Thyroid gland (tissue), 4 donors: ENCODE data around the gene RSPH10B2. TPM values are rescaled to one million over a fixed set of nuclear protein-coding genes. Genes with fewer than 3 reads are reported as not detected.
"Not testable (repeated sequence)": the region's sequence is repeated elsewhere in the genome, so short reads cannot be mapped to it uniquely, and the experiment has no call there.

Source experiments
- DNase-seq, 2 donors: peaks; one replicate each; pipeline ENCODE4 v3.0.0-alpha.2; 2019
- H3K27ac ChIP-seq, 3 donors: fragments of 200-600 bp; sonication (generic); 1 replicate in 2 of 3; 2 replicates in 1 of 3; pipeline ENCODE4 v1.5.1; 2016 to 2019; ENCODE audit warnings: mild to moderate bottlenecking in 1 of 3, moderate library complexity in 1 of 3
- H3K27me3 ChIP-seq: fragments of 200-600 bp; sonication (generic); one replicate; pipeline ENCODE4 v1.5.1; 2019
- H3K36me3 ChIP-seq, 2 donors: fragments of 200-600 bp; sonication (generic); one replicate each; pipeline ENCODE4 v1.5.1; 2016 to 2019
- H3K4me1 ChIP-seq, 2 donors: fragments of 200-600 bp; sonication (generic); one replicate each; pipeline ENCODE4 v1.5.1; 2017 to 2019
- H3K4me3 ChIP-seq, 3 donors: fragments of 200-600 bp; sonication (generic); replicated peaks in 1 of 3; 1 replicate in 2 of 3; 2 replicates in 1 of 3; pipeline ENCODE4 v1.5.1; 2016; ENCODE audit warnings: mild to moderate bottlenecking in 1 of 3
- H3K9me3 ChIP-seq: fragments of 200-600 bp; sonication (generic); one replicate; pipeline ENCODE4 v1.5.1; 2017
- CTCF ChIP-seq, 6 experiments: fragments of 200-600 bp in 3 of 6; fragments of 450-650 bp in 3 of 6; sonication (generic) in 3 of 6; IDR thresholded peaks; one replicate each; pipeline ENCODE4 v1.5.1; 2016 to 2019; ENCODE audit warnings: antibody characterized with exemption in 6 of 6, mild to moderate bottlenecking in 2 of 6, inconsistent platforms in 1 of 6, moderate library complexity in 1 of 6
- POLR2A ChIP-seq, 2 donors: fragments of 450-650 bp; IDR thresholded peaks; one replicate each; pipeline ENCODE4 v1.6.1; 2017; ENCODE audit warnings: antibody characterized with exemption in 2 of 2, mild to moderate bottlenecking in 2 of 2, moderate library complexity in 1 of 2
- WGBS, 2 donors: methylation state at CpG; one replicate each; pipeline ENCODE4 v1.1.5; 2017; 5-methylcytosine and 5-hydroxymethylcytosine counted together
- intact Hi-C: fragments of 100-400 bp; cut with DNase I; formaldehyde crosslinking; loops from one replicate; pipeline ENCODE4 v1.15.1; 2023
- total RNA-seq, 4 donors: library from RNA; depleted of rRNA; stranded (reverse); fragments of >200 nt; gene quantifications; one replicate each; pipeline ENCODE4 v1.2.3, GENCODE V29; 2016

RSPH10B2 gene
- total RNA-seq, 4 donors from 2014 or later = 0.21 to 2.6 (median 0.27) TPM; not detected in 1

GRCh38 chr7:6729492-6730342 is 24.2 kb upstream of the RSPH10B2 start:
- intact Hi-C loops = no loop called here
- Histone ChIP-seq H3K4me1 (peaks cover 5 to 10% of the 10 kb centered on the region in 2 donors), H3K27me3 (no peaks in the 10 kb centered on the region), H3K9me3 (no peaks in the 10 kb centered on the region), H3K27ac (peak overlapping the region; percentile 34 to 75 (median 66)), H3K4me3 (peak overlapping the region; percentile 35 to 95 (median 81)), H3K36me3 (peaks cover 0 to 4% of the 10 kb centered on the region in 2 donors)
- WGBS, 2 donors = 1% methylated on average over 24 of the region's 66 CpGs
- TF ChIP-seq POLR2A (IDR thresholded peaks at IDR 0.05) = peak in 1 of 2 donors; percentile 65
- peak in 1 of 6 experiments; percentile 23 for TF ChIP-seq CTCF (IDR thresholded peaks at IDR 0.05)
- DNase-seq = peak; percentile 94 to 97

GRCh38 chr7:6730343-6730633 is 23.6 kb upstream of the RSPH10B2 start:
- 2% methylated on average over 16 to 18 of the region's 18 CpGs for WGBS, 2 donors
- Histone ChIP-seq H3K27me3 (no peaks in the 10 kb centered on the region), H3K4me3 (peak overlapping the region; percentile 35 to 95 (median 81)), H3K4me1 (peaks cover 5 to 10% of the 10 kb centered on the region in 2 donors), H3K36me3 (peaks cover 5 to 7% of the 10 kb centered on the region in 2 donors), H3K9me3 (no peaks in the 10 kb centered on the region), H3K27ac (peak overlapping the region in 2 of 3 donors; percentile 66 to 75)
- TF ChIP-seq CTCF (IDR thresholded peaks at IDR 0.05) (no peak), POLR2A (IDR thresholded peaks at IDR 0.05) (no peak)
- intact Hi-C loops = no loop called here
- no peak for DNase-seq

GRCh38 chr7:6738415-6738814 is 15.5 kb upstream of the RSPH10B2 start:
- H3K27ac ChIP-seq, DNase-seq, H3K9me3 ChIP-seq, intact Hi-C loops, H3K4me1 ChIP-seq, H3K27me3 ChIP-seq, H3K4me3 ChIP-seq: not testable (repeated sequence)
- WGBS, 2 donors = 80% methylated on average over 2 of the region's 11 CpGs; no CpG with 5 or more reads in 1 of the 2 donors
- peaks cover 23 to 33% of the 10 kb centered on the region in 2 donors for H3K36me3 ChIP-seq

- 89 to 92% methylated on average over 2 of the region's 12 CpGs for WGBS, 2 donors
- H3K27me3 ChIP-seq, intact Hi-C loops, H3K4me1 ChIP-seq, H3K27ac ChIP-seq, H3K9me3 ChIP-seq, DNase-seq, H3K4me3 ChIP-seq: not testable (repeated sequence)
- peaks cover 4 to 19% of the 10 kb centered on the region in 2 donors for H3K36me3 ChIP-seq
Measured at GRCh38 chr7:6744410-6745100, 9.3 kb upstream of the RSPH10B2 start.

- H3K27ac ChIP-seq, H3K27me3 ChIP-seq, H3K4me3 ChIP-seq, DNase-seq, H3K4me1 ChIP-seq, intact Hi-C loops, H3K9me3 ChIP-seq: not testable (repeated sequence)
- peaks cover 0 to 14% of the 10 kb centered on the region in 2 donors for H3K36me3 ChIP-seq
- 88 to 95% methylated on average over 8 to 9 of the region's 12 CpGs for WGBS, 2 donors
Measured at GRCh38 chr7:6749335-6749734, 4.6 kb upstream of the RSPH10B2 start.

- not testable (repeated sequence) for DNase-seq
- WGBS, 2 donors = 94 to 98% methylated on average over 4 to 6 of the region's 6 CpGs
Measured at GRCh38 chr7:6750173-6750572, 3.7 kb upstream of the RSPH10B2 start.

GRCh38 chr7:6761186-6761585 is 7.3 kb downstream of the RSPH10B2 start:
- H3K4me1 ChIP-seq, H3K9me3 ChIP-seq, H3K4me3 ChIP-seq, DNase-seq, intact Hi-C loops, H3K27me3 ChIP-seq, H3K36me3 ChIP-seq, H3K27ac ChIP-seq: not testable (repeated sequence)
- 80 to 83% methylated on average over 4 to 6 of the region's 12 CpGs for WGBS, 2 donors

More at GRCh38 chr7:6750173-6750572, 3.7 kb upstream of the RSPH10B2 start:
- H3K27me3 ChIP-seq, intact Hi-C loops, H3K4me3 ChIP-seq, H3K9me3 ChIP-seq, H3K27ac ChIP-seq, H3K4me1 ChIP-seq: not testable (repeated sequence)
- peaks cover 0 to 14% of the 10 kb centered on the region in 2 donors for H3K36me3 ChIP-seq

GRCh38 chr7:6781581-6781980 is 27.7 kb downstream of the RSPH10B2 start:
- H3K4me3 ChIP-seq, DNase-seq, H3K27me3 ChIP-seq, H3K27ac ChIP-seq, H3K9me3 ChIP-seq, intact Hi-C loops, H3K36me3 ChIP-seq, H3K4me1 ChIP-seq: not testable (repeated sequence)
- 80% methylated on average over 6 of the region's 6 CpGs; no CpG with 5 or more reads in 1 of the 2 donors for WGBS, 2 donors

- intact Hi-C loops, DNase-seq, H3K9me3 ChIP-seq, H3K27me3 ChIP-seq, H3K4me1 ChIP-seq, H3K36me3 ChIP-seq, H3K27ac ChIP-seq, H3K4me3 ChIP-seq: not testable (repeated sequence)
- no CpG with 5 or more reads among the region's 13 CpGs for WGBS, 2 donors
Measured at GRCh38 chr7:6789353-6789752, 35.5 kb downstream of the RSPH10B2 start.

- intact Hi-C loops, H3K4me1 ChIP-seq, DNase-seq, H3K27ac ChIP-seq, H3K36me3 ChIP-seq, H3K27me3 ChIP-seq, H3K9me3 ChIP-seq, H3K4me3 ChIP-seq: not testable (repeated sequence)
- WGBS, 2 donors = 77% methylated on average over 3 of the region's 15 CpGs; no CpG with 5 or more reads in 1 of the 2 donors
Measured at GRCh38 chr7:6792113-6792872, 38.4 kb downstream of the RSPH10B2 start.
